ENCODE results near the gene TAX1BP1. TPM values are rescaled to one million over a fixed set of nuclear protein-coding genes. Genes with fewer than 3 reads are reported as not detected.

The TAX1BP1 gene
- total and polyA plus RNA-seq, 8 donors, result 28.3 to 64.6 (median 46.4) TPM

DNA sequence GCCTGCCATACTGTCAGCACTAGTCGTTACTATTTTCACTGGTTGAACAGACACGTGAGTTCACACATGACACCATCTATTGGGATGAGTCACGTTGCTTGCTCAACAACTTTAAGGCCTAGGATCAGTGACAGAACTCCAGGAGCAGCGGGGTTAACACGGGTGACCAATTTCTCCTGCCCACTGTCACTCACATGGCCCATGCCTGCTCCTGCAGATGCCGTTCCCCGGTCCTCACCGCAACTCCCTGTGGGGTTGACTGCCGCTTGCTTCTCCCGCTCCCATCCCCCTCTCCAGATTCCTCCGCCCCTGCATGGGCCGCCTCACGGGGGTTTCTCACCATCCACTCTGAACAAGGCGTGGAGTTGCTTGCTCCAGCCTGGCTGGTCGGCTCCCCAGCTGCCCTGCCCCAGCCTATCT, 128.2 kb downstream of the TAX1BP1 start:
- no peak for FAIRE-seq
- Histone ChIP-seq H3K36me3 (no peaks in the 10 kb centered on the region), H3K4me1 (peaks cover 10 to 17% (median 16%) of the 10 kb centered on the region in 3 donors), H3K9me3 (no peaks in the 10 kb centered on the region), H3K27ac (no peak overlapping the region), H3K4me3 (no peak overlapping the region), H3K27me3 (no peaks in the 10 kb centered on the region)
- 94 to 96% methylated on average over 15 of the region's 15 CpGs for WGBS, 2 donors
- no peak for ATAC-seq
- TF ChIP-seq, protein P1, sequence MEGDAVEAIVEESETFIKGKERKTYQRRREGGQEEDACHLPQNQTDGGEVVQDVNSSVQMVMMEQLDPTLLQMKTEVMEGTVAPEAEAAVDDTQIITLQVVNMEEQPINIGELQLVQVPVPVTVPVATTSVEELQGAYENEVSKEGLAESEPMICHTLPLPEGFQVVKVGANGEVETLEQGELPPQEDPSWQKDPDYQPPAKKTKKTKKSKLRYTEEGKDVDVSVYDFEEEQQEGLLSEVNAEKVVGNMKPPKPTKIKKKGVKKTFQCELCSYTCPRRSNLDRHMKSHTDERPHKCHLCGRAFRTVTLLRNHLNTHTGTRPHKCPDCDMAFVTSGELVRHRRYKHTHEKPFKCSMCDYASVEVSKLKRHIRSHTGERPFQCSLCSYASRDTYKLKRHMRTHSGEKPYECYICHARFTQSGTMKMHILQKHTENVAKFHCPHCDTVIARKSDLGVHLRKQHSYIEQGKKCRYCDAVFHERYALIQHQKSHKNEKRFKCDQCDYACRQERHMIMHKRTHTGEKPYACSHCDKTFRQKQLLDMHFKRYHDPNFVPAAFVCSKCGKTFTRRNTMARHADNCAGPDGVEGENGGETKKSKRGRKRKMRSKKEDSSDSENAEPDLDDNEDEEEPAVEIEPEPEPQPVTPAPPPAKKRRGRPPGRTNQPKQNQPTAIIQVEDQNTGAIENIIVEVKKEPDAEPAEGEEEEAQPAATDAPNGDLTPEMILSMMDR (IDR thresholded peaks at IDR 0.05), result no peak
- no peak for DNase-seq
- intact Hi-C loops (cut with DNase I), result no loop called here

DNA sequence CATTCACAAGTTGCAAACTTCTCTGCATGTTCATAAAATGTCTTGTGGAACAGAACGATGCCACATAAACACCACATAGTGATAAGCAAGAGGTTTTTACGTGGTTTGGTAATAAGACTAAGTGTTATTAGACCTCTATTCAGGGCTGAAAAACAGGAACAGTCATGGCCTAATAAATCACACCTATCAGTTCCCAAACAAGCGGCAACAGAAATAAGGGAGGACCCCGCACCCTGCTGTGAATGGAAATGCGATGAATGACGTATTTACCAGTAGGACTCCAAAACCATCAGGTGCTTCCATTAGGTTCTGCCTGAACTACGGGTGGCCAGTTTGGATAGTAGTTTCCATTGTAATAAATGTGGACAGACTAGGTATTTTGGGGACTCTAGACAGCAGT, 129.1 kb downstream of the TAX1BP1 start:
- intact Hi-C loops (cut with DNase I), result no loop called here
- Histone ChIP-seq H3K27me3 (no peaks in the 10 kb centered on the region), H3K9me3 (no peaks in the 10 kb centered on the region), H3K27ac (no peak overlapping the region), H3K4me3 (no peak overlapping the region), H3K4me1 (peaks cover 16 to 24% (median 24%) of the 10 kb centered on the region in 3 donors), H3K36me3 (no peaks in the 10 kb centered on the region)
- ATAC-seq (no peak), DNase-seq (no peak), FAIRE-seq (no peak)
- TF ChIP-seq, protein P1 (IDR thresholded peaks at IDR 0.05), result no peak
- WGBS, 2 donors, result 93 to 96% methylated on average over 7 of the region's 7 CpGs

DNA sequence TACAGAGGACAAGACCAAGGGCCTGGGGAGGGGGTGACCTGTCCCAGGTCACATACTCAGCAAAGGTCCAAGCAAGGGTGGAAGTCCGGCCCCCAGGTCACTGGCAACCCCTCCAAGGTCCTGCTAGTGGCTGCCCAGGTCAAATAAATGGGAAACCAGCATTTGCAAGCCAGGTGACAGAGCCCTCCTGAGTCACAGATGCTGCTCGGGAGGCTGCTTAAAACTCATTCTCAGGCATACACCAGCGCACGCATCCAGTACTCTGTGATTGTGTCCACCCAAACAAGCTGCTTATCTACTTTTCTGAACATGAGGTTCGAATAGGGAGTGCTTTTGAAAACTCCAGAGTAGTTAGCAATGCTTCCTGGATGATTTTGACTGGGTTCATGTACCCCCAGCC, 130.6 kb downstream of the TAX1BP1 start:
- peaks cover 30 to 40% (median 37%) of the 10 kb centered on the region in 3 donors for H3K4me1 ChIP-seq
- no peaks in the 10 kb centered on the region for H3K36me3 ChIP-seq
- H3K27ac ChIP-seq, result no peak overlapping the region
- DNase-seq (no peak), ATAC-seq (no peak), FAIRE-seq (no peak)
- H3K4me3 ChIP-seq, result no peak overlapping the region
- 71 to 76% methylated on average over 5 of the region's 5 CpGs for WGBS, 2 donors
- no peaks in the 10 kb centered on the region for H3K9me3 ChIP-seq
- H3K27me3 ChIP-seq, result no peaks in the 10 kb centered on the region
- intact Hi-C loops (cut with DNase I), result no loop called here
- TF ChIP-seq, protein P1 (IDR thresholded peaks at IDR 0.05), result no peak

DNA sequence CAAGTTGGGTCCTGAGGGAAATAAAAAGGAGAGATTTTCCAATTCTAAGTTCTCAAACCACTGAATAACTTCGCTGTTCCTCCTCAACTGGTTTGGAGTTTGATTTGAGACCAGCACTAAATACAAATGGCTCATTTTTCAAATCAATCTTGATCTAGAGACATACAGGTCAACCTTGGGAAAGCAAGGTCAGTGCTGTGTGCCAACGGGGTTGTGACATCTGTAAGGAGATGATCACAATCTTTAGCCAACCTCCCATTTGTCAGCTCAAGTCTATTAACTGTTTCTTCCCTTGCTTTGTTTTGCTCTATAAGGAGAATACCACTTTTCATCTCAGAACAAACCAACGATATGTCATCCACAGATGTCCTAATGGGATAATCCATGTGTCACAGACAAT, 131.1 kb downstream of the TAX1BP1 start:
- 68% methylated on average over 3 of the region's 3 CpGs for WGBS, 2 donors
- no peak overlapping the region for H3K27ac ChIP-seq
- TF ChIP-seq, protein P1 (IDR thresholded peaks at IDR 0.05), result no peak
- DNase-seq (no peak), FAIRE-seq (no peak), ATAC-seq (no peak)
- H3K27me3 ChIP-seq, result no peaks in the 10 kb centered on the region
- H3K4me1 ChIP-seq, result peaks cover 34 to 44% (median 42%) of the 10 kb centered on the region in 3 donors
- no peak overlapping the region for H3K4me3 ChIP-seq
- intact Hi-C loops (cut with DNase I), result no loop called here
- no peaks in the 10 kb centered on the region for H3K9me3 ChIP-seq
- no peaks in the 10 kb centered on the region for H3K36me3 ChIP-seq

DNA sequence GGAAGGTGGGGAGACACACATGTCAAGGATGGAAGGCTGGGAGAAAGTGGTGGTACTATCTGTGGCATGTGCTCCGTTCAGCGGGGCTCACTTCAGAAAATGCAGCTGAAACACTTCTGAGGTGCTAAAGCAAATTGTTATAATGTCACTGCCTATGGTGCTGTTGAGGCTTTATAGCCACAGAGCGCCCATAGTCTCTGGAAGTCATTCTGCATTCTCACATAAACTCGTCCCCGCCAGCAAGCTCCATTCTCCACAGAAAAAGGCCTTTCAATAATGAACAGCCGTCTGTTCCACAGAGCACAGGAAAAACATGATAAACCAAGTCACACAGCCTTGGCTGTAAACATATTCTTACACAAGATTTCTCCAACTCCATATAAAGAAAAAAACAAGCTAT, 131.9 kb downstream of the TAX1BP1 start:
- Histone ChIP-seq H3K27ac (peak overlapping the region in 2 of 4 donors; percentile 82 to 84), H3K27me3 (no peaks in the 10 kb centered on the region), H3K4me3 (no peak overlapping the region), H3K4me1 (peaks cover 34 to 50% (median 50%) of the 10 kb centered on the region in 3 donors), H3K9me3 (no peaks in the 10 kb centered on the region), H3K36me3 (no peaks in the 10 kb centered on the region)
- no peak for DNase-seq
- TF ChIP-seq, protein P1 (IDR thresholded peaks at IDR 0.05), result no peak
- 72 to 74% methylated on average over 6 of the region's 6 CpGs for whole genome bisulfite sequencing, 2 donors
- intact Hi-C loops (cut with DNase I), result no loop called here
- no peak for ATAC-seq
- FAIRE-seq, result no peak
